Measurements from ENCODE around the gene ROBO1. TPM values are rescaled to one million over a fixed set of nuclear protein-coding genes. Genes with fewer than 3 reads are reported as not detected.

ROBO1 gene
- total RNA-seq, 1 experiment from 2014 or later, result 33.9 TPM

DNA sequence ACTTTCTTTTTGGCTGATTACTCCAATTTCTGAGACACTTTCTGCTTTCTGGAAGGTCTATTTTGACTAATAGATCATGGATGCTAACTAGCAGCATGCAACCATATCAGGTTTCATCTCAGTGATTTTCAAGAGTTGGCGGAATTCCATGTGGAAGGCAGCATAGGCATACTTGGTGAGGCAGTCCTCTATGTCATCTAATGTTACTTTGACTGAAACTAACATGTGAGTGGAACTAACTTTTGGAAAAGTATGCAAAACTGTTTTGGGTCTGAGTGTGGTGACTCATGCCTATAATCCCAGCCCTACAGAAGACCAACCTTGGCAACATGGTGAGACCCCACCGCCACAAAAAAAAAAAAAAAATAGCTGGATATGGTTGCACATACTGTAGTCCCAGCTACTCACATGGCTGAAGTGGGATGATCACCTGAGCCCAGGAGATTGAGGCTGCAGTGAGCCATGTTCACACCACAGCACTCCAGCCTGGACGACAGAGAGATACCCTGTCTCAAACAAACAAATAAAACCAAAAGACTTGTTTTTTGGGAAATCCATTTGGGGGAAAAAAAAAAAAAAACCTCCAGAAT is 1033.7 kb downstream of the ROBO1 start:
- no TSS peak for BruUV-seq (replicated peaks)
- no peaks in the 10 kb centered on the region for H3K27me3 Mint-ChIP-seq (ENCODE audit: unreplicated experiment)
- intact Hi-C loops (cut with micrococcal nuclease; ENCODE audit: unreplicated experiment), result no loop called here
- no peaks in the 10 kb centered on the region for H3K36me3 Mint-ChIP-seq (ENCODE audit: insufficient read depth, unreplicated experiment)
- peaks cover under 1% of the 10 kb centered on the region for H3K4me1 Mint-ChIP-seq (ENCODE audit: low read depth, unreplicated experiment)
- no peaks in the 10 kb centered on the region for H3K9me3 Mint-ChIP-seq (ENCODE audit: low read depth, unreplicated experiment)
- no peak overlapping the region for H3K27ac Mint-ChIP-seq (ENCODE audit: unreplicated experiment)
- CTCF ChIA-PET, result interaction anchor here (0.6 kb wide), 1 partner anchor 89 kb away, joined by 3 read pairs; no protein-coding TSS in a partner anchor
- H3K4me3 Mint-ChIP-seq (ENCODE audit: low read depth, unreplicated experiment), result no peak overlapping the region
- no peak for DNase-seq
- TF ChIP-seq CTCF (IDR thresholded peaks at IDR 0.05; ENCODE audit: unreplicated experiment), result no peak

GRCh38 chr3:78732893-78733292 is 1034.9 kb downstream of the ROBO1 start:
- H3K27ac Mint-ChIP-seq (ENCODE audit: unreplicated experiment), result no peak overlapping the region
- H3K9me3 Mint-ChIP-seq (ENCODE audit: low read depth, unreplicated experiment), result no peaks in the 10 kb centered on the region
- BruUV-seq (replicated peaks), result no TSS peak
- no peak for TF ChIP-seq CTCF (IDR thresholded peaks at IDR 0.05; ENCODE audit: unreplicated experiment)
- no peak overlapping the region for H3K4me3 Mint-ChIP-seq (ENCODE audit: low read depth, unreplicated experiment)
- CTCF ChIA-PET, result no interaction called here
- H3K36me3 Mint-ChIP-seq (ENCODE audit: insufficient read depth, unreplicated experiment), result no peaks in the 10 kb centered on the region
- peaks cover 8% of the 10 kb centered on the region for H3K4me1 Mint-ChIP-seq (ENCODE audit: low read depth, unreplicated experiment)
- no peak for DNase-seq
- H3K27me3 Mint-ChIP-seq (ENCODE audit: unreplicated experiment), result no peaks in the 10 kb centered on the region
- intact Hi-C loops (cut with micrococcal nuclease; ENCODE audit: unreplicated experiment), result no loop called here

- no peak for DNase-seq
- CTCF ChIA-PET, result no interaction called here
- Mint-ChIP-seq H3K9me3 (ENCODE audit: low read depth, unreplicated experiment) (no peaks in the 10 kb centered on the region), H3K36me3 (ENCODE audit: insufficient read depth, unreplicated experiment) (no peaks in the 10 kb centered on the region), H3K4me3 (ENCODE audit: low read depth, unreplicated experiment) (no peak overlapping the region), H3K4me1 (ENCODE audit: low read depth, unreplicated experiment) (peaks cover 8% of the 10 kb centered on the region), H3K27me3 (ENCODE audit: unreplicated experiment) (no peaks in the 10 kb centered on the region), H3K27ac (ENCODE audit: unreplicated experiment) (no peak overlapping the region)
- no TSS peak for BruUV-seq (replicated peaks)
- no peak for TF ChIP-seq CTCF (IDR thresholded peaks at IDR 0.05; ENCODE audit: unreplicated experiment)
- intact Hi-C loops (cut with micrococcal nuclease; ENCODE audit: unreplicated experiment), result no loop called here
Measured at GRCh38 chr3:78732471-78732870, 1035.3 kb downstream of the ROBO1 start.

- DNase-seq, result no peak
- Mint-ChIP-seq H3K4me1 (ENCODE audit: low read depth, unreplicated experiment) (peaks cover 8% of the 10 kb centered on the region), H3K4me3 (ENCODE audit: low read depth, unreplicated experiment) (no peak overlapping the region), H3K9me3 (ENCODE audit: low read depth, unreplicated experiment) (no peaks in the 10 kb centered on the region), H3K27ac (ENCODE audit: unreplicated experiment) (no peak overlapping the region), H3K27me3 (ENCODE audit: unreplicated experiment) (no peaks in the 10 kb centered on the region), H3K36me3 (ENCODE audit: insufficient read depth, unreplicated experiment) (no peaks in the 10 kb centered on the region)
- no TSS peak for BruUV-seq (replicated peaks)
- no peak for TF ChIP-seq CTCF (IDR thresholded peaks at IDR 0.05; ENCODE audit: unreplicated experiment)
- intact Hi-C loops (cut with micrococcal nuclease; ENCODE audit: unreplicated experiment), result no loop called here
- CTCF ChIA-PET, result no interaction called here
Measured at GRCh38 chr3:78729946-78730345, 1037.9 kb downstream of the ROBO1 start.
